ENCODE measurements around the gene LRRC37A. TPM values are rescaled to one million over a fixed set of nuclear protein-coding genes. Genes with fewer than 3 reads are reported as not detected.
"Not testable (repeated sequence)": the region's sequence is repeated elsewhere in the genome, so short reads cannot be mapped to it uniquely, and the experiment has no call there.

LRRC37A gene
- 2.1 and 2.9 TPM in 2 replicates for total RNA-seq

DNA sequence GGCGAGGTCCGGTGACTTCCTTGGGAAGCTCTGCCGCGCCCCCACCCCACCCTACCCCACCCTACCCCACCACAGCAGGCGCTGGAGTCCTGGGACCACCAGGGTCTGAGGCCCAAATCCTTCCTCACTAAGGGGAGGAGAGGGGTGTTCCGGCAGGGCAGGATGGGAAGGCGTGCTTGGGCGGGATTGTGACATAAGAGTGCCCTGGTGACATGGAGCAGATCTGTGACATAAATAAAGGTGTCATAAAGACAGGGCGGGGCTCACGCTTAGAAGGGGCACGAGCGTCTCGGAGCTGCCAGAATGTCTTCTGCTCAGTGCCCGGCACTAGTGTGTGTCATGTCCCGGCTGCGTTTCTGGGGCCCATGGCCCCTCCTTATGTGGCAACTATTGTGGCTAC lies at the start of gene LRRC37A:
Gene LRRC37A, plus strand, starts transcription at position 301 of the 400 bp plus-strand sequence. Its CDS starts 3 bp downstream, at position 304.
- intact Hi-C loops (cut with micrococcal nuclease); H3K27me3 Mint-ChIP-seq (ENCODE audit: low read depth); H3K27ac Mint-ChIP-seq; H3K36me3 Mint-ChIP-seq (ENCODE audit: low read depth); H3K9me3 Mint-ChIP-seq; H3K4me3 Mint-ChIP-seq (ENCODE audit: low read depth); DNase-seq (ENCODE audit: low spot score): not testable (repeated sequence)
- H3K4me1 Mint-ChIP-seq (ENCODE audit: low read depth): peaks cover 11% of the 10 kb centered on the region

DNA sequence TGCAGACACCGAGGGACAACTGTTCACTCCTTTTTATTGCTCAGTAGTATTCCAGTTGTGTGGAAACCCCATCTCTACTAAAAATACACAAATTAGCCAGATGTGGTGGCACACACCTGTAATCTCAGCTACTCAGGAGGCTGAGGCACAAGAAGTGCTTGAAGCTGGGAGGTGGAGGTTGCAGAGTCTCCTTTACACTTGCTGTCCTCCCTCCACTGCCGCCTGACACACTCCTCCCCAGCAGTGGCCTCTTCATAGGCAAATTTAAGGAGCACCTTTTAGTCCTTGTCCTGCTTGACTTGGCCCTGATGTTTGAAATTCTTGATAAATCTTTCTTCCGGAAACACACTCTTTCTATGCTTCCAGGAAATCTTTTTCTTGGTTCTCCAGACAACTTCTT lies 45.8 kb upstream of the LRRC37A start:
- H3K4me3 Mint-ChIP-seq (ENCODE audit: low read depth); H3K36me3 Mint-ChIP-seq (ENCODE audit: low read depth); H3K27ac Mint-ChIP-seq; H3K4me1 Mint-ChIP-seq (ENCODE audit: low read depth); DNase-seq (ENCODE audit: low spot score); H3K9me3 Mint-ChIP-seq; intact Hi-C loops (cut with micrococcal nuclease): not testable (repeated sequence)
- peaks cover 13% of the 10 kb centered on the region for H3K27me3 Mint-ChIP-seq (ENCODE audit: low read depth)

DNA sequence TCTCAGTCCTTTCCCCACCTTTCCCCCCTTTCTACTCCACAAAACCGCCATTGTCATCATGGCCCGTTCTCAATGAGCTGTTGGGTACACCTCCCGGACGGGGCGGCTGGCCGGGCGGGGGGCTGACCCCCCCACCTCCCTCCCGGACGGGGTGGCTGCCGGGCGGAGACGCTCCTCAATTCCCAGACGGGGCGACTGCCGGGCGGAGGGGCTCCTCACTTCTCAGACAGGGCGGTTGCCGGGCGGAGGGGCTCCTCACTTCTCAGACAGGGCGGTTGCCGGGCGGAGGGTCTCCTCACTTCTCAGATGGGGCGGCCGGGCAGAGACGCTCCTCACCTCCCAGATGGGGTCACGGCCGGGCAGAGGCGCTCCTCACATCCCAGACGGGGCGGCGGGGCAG lies 42.1 kb upstream of the LRRC37A start:
- H3K4me3 Mint-ChIP-seq (ENCODE audit: low read depth); H3K36me3 Mint-ChIP-seq (ENCODE audit: low read depth); H3K9me3 Mint-ChIP-seq; intact Hi-C loops (cut with micrococcal nuclease); H3K4me1 Mint-ChIP-seq (ENCODE audit: low read depth); DNase-seq (ENCODE audit: low spot score); H3K27ac Mint-ChIP-seq: not testable (repeated sequence)
- peaks cover 11% of the 10 kb centered on the region for H3K27me3 Mint-ChIP-seq (ENCODE audit: low read depth)

DNA sequence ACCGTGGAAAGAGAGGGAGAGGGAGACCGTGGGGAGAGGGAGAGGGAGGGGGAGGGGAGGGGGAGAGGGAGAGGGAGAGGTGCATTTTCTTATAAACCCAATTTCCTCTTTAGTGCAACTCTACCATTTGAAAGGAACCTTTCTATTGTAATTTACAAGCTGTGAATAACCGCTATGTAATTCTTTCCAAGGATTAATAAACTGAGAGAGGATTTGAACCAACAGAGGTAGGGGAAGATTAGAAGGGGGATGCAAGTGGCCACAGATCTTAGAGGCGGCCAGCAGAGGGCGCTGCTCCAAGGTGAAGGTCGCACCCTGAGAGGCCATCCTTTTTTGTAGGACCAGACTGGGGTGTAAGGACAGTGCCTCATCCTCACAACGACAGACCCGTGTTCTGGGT lies 41.2 kb upstream of the LRRC37A start:
- intact Hi-C loops (cut with micrococcal nuclease); H3K9me3 Mint-ChIP-seq; H3K4me1 Mint-ChIP-seq (ENCODE audit: low read depth); H3K36me3 Mint-ChIP-seq (ENCODE audit: low read depth); H3K27ac Mint-ChIP-seq; H3K4me3 Mint-ChIP-seq (ENCODE audit: low read depth): not testable (repeated sequence)
- DNase-seq (ENCODE audit: low spot score): peak; percentile 66
- H3K27me3 Mint-ChIP-seq (ENCODE audit: low read depth): peaks cover 15% of the 10 kb centered on the region

DNA sequence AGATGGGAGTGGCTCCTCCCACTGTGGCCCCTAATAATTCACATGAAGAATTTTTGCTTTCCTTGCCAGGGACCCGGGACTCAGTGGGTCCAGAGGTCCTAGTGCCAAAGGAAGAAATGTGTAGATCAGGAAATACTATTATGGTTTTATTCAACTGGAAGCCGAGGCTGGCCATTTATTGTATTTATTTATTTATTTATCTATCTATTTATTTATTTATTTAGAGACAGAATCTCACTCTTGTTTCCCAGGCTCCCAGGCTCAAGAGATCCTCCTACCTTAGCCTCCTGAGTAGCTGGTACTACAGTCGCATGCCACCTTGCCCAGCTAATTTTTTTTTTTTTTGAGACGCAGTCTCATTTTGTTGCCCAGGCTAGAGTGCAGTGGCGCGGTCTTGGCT lies 40.7 kb upstream of the LRRC37A start:
- intact Hi-C loops (cut with micrococcal nuclease); H3K4me3 Mint-ChIP-seq (ENCODE audit: low read depth); H3K27ac Mint-ChIP-seq; H3K36me3 Mint-ChIP-seq (ENCODE audit: low read depth); H3K4me1 Mint-ChIP-seq (ENCODE audit: low read depth); DNase-seq (ENCODE audit: low spot score); H3K9me3 Mint-ChIP-seq: not testable (repeated sequence)
- peaks cover 14% of the 10 kb centered on the region for H3K27me3 Mint-ChIP-seq (ENCODE audit: low read depth)

DNA sequence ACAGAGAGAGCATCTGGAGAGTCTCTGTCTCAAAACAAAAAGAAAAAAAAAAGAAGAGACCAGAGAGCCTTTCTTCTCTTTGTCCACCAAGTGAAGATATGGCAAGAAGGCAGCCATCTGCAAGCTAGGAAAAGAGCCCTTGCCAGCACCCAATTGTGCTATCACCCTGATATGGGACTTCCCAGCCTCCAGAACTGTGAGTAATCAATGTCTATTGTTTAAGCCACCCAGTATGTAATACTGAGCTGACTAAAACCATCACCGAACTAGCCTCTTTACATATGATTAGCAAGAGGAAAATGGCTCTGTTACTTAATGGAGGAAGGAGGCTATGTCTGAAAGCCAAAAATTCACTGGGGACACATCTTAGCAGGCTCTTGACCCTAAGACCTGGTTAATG lies 38.6 kb upstream of the LRRC37A start:
- DNase-seq (ENCODE audit: low spot score); intact Hi-C loops (cut with micrococcal nuclease); H3K36me3 Mint-ChIP-seq (ENCODE audit: low read depth); H3K4me3 Mint-ChIP-seq (ENCODE audit: low read depth); H3K27ac Mint-ChIP-seq; H3K4me1 Mint-ChIP-seq (ENCODE audit: low read depth); H3K9me3 Mint-ChIP-seq: not testable (repeated sequence)
- peaks cover 11% of the 10 kb centered on the region for H3K27me3 Mint-ChIP-seq (ENCODE audit: low read depth)

DNA sequence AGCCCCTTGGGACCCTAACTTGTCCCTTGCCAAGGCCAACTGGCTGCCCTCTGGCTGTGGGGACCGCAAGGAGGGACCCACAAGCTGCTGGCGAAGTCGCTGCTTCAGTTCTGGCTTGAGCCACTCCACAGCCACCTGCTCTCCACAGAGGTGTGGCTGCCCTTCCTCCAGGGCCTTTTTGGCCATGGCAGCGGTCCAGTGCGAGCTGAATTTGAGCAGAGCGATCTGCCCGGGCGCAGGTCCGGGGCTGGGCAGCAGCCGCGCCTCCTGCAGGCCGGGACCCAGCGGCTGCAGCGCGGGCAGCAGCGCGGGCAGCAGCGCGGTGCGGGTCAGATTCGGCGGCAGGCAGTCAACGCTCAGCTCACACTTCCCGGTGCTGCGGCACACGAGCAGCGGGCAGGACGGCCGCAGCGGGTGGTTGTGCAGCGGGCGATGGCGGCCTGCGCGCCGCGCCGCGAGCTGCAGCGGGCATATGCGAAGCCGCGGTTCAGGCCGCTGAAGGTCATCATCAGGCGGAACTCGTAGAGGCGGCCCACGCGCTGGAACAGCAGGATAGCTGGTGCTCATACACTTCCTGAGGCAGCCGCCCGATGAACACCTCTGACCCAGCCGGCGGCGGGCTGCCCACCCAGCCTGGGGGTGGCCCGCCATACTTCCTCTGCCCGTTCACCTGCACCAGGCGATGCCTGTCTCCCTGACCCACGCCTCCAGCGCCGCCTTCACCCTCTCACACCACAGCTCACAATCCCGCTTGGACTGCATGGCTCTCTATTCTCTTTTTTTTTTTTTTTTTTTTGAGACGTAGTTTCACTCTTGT lies 34.9 kb upstream of the LRRC37A start:
- peaks cover 18% of the 10 kb centered on the region for H3K4me1 Mint-ChIP-seq (ENCODE audit: low read depth)
- peaks cover 11% of the 10 kb centered on the region for H3K27me3 Mint-ChIP-seq (ENCODE audit: low read depth)
- H3K36me3 Mint-ChIP-seq (ENCODE audit: low read depth); H3K27ac Mint-ChIP-seq; DNase-seq (ENCODE audit: low spot score); intact Hi-C loops (cut with micrococcal nuclease); H3K9me3 Mint-ChIP-seq: not testable (repeated sequence)
- peak overlapping the region; percentile 65 for H3K4me3 Mint-ChIP-seq (ENCODE audit: low read depth)

DNA sequence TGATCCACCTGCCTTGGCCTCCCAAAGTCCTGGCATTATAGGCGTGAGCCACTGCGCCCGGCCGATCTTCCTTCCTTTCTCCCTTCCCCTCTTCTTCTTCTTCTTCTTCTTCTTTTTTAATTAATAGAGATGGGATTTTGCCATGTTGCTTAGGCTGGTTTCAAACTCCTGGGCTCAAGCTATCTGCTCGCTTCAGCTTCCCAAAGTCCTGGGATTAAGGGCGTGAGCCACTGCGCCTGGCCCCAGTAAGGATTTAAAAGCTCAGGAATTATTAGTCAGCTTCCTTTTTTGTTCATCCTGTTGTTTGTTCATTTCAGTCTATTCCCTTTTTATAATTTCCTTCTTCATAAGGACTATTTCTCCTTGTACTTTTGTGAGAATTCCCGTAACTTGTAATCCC lies 32.7 kb upstream of the LRRC37A start:
- DNase-seq (ENCODE audit: low spot score): no peak
- Mint-ChIP-seq H3K27me3 (ENCODE audit: low read depth) (peaks cover 11% of the 10 kb centered on the region), H3K27ac (no peak overlapping the region), H3K4me1 (ENCODE audit: low read depth) (peaks cover 32% of the 10 kb centered on the region), H3K9me3 (no peaks in the 10 kb centered on the region), H3K4me3 (ENCODE audit: low read depth) (no peak overlapping the region), H3K36me3 (ENCODE audit: low read depth) (no peaks in the 10 kb centered on the region)
- intact Hi-C loops (cut with micrococcal nuclease): no loop called here

DNA sequence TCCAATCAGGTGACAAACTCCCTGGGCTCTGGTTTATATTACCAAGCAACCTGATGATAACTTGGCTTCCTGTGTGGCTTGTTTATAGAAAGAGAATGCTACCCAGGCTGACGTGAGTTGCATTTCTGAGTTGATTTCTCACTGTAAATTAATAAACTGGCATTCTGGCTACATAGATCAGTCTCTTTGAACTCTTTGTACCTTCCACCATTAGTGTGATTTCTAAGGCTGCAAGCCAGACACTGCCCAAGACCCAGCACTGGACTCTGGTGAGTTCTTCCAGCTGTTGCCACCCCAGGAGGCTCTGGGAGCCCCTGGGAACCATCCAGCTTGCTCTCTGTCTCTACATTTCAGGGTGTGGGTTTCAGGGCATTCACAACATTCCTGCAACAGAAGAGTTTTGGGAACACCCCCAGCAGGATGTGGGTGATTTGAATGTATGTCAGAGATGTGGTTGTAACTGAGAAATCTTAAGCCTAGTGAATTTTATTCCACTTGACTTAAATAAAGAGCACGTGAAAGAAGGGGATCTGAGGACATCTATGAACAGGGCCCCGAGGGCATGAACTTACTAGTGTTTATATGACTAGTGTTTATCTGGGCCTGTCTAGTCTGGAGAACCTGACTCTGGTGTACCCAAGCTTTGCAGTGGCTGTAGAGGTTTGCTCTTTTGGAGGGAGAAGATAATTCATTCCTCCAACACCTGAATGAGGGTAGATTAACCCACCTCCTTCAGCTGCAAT lies 30.3 kb upstream of the LRRC37A start:
- peaks cover 23% of the 10 kb centered on the region for H3K27me3 Mint-ChIP-seq (ENCODE audit: low read depth)
- peaks cover 43% of the 10 kb centered on the region for H3K4me1 Mint-ChIP-seq (ENCODE audit: low read depth)
- H3K4me3 Mint-ChIP-seq (ENCODE audit: low read depth): no peak overlapping the region
- intact Hi-C loops (cut with micrococcal nuclease): loop anchor here (5.0 kb wide), 1 partner anchor 72 kb away; the partner anchor contains the start of gene KANSL1
- no peaks in the 10 kb centered on the region for H3K9me3 Mint-ChIP-seq
- H3K27ac Mint-ChIP-seq: peak overlapping the region; percentile 67
- no peaks in the 10 kb centered on the region for H3K36me3 Mint-ChIP-seq (ENCODE audit: low read depth)
- DNase-seq (ENCODE audit: low spot score): no peak

DNA sequence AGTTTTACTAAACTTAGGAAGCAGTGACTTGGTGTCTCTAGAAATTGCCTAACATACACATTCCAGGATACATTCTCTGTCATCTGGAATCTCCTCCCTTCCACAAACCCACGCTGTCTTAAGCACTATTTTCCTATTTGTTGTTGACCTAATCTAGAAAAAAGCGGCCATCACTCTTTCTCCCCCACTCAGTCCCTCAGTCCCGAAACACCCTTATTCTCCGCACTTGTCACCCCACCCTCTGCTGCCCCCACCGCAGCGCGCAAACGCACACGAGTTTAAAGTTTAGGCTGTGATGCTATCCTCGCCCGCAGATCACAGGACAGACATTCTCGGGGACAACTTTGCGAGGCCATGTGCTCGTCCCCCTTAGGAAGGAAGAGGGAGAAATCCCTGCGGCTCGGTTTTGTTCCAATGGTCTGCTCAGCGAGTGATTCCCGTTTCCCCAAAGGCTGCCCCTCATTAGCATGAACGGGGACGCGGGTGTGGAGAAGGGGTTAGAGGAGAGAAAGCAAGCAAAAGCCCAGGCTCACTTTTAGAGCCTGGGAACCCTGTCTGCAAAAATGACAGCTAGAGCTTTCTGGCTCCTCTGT lies 28.8 kb upstream of the LRRC37A start:
- not testable (repeated sequence) for H3K36me3 Mint-ChIP-seq (ENCODE audit: low read depth); DNase-seq (ENCODE audit: low spot score); H3K9me3 Mint-ChIP-seq
- H3K4me1 Mint-ChIP-seq (ENCODE audit: low read depth): peaks cover 37% of the 10 kb centered on the region
- peak overlapping the region; percentile 61 for H3K27ac Mint-ChIP-seq
- peaks cover 31% of the 10 kb centered on the region for H3K27me3 Mint-ChIP-seq (ENCODE audit: low read depth)
- intact Hi-C loops (cut with micrococcal nuclease): loop anchor here (5.0 kb wide), 1 partner anchor 74 kb away; the partner anchor contains the start of gene KANSL1
- H3K4me3 Mint-ChIP-seq (ENCODE audit: low read depth): peak overlapping the region; percentile 75

DNA sequence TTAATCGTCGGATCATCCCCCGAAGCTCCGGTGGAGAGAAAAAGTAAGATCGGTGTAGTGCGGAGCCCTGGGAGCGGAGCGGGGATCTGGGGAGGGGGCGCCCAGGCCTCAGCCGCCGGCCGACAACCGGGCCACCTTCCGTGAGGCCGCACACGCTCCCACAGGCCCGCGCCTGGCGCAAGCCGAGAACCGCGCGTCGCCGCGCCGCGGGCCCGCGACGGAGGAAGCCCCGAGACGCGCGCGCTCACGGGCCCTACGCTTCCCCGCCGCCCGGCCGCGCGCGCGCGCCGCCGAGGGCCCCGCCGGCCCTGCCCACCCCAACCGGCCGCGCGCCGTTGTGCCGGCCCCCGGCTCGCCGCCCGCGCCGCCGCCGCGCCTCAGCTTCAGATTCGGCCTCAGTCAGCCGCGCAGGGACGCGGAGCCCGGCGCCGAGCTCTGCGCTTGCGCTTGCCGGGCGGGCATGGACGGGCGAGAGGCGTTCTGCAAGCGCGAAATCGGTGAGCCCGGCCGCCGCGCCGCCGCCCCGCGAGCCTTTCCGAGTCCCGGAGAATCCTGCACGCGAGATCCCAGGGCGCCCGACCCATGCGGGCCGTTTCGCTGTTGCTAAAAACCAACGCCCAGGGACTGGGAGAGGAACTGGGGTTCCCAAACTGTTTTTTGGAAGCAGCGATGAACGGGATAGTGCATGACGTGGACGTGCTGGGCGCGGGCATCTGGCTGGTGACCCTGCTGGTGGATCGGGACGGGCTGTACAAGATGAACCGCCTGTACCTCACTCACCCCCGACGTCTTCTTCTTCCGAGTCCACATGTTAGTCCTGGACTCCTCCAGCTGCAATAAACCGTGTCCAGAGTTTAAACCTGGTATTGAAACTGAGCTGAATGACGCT lies 28.0 kb upstream of the LRRC37A start:
- H3K9me3 Mint-ChIP-seq: no peaks in the 10 kb centered on the region
- H3K4me3 Mint-ChIP-seq (ENCODE audit: low read depth): peak overlapping the region; percentile 82
- H3K4me1 Mint-ChIP-seq (ENCODE audit: low read depth): peaks cover 37% of the 10 kb centered on the region
- H3K27me3 Mint-ChIP-seq (ENCODE audit: low read depth): peaks cover 37% of the 10 kb centered on the region
- intact Hi-C loops (cut with micrococcal nuclease): loop anchor here (5.0 kb wide), 1 partner anchor 75 kb away; the partner anchor contains the start of gene KANSL1
- peak; percentile 84 for DNase-seq (ENCODE audit: low spot score)
- no peaks in the 10 kb centered on the region for H3K36me3 Mint-ChIP-seq (ENCODE audit: low read depth)
- H3K27ac Mint-ChIP-seq: peak overlapping the region; percentile 61

DNA sequence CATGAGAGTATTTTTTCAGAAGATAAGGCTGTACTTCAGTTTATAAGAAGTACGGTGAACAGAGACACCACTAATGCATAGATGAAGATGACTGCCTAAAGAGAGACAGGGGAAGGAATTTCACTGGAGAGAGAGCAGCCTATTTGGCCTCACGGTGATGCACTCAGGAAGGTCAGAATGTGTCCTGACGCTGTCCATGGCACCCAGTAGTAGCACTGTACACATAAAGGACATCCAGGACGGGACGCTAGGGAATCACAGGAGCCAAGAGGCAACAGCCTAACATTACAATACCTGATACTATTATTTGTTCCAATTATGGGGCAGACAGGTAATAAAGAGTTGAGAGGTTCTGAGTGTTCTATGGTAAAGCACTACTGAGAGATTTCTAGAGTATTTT lies 24.9 kb upstream of the LRRC37A start:
- no peaks in the 10 kb centered on the region for H3K36me3 Mint-ChIP-seq (ENCODE audit: low read depth)
- no peak for DNase-seq (ENCODE audit: low spot score)
- peaks cover 58% of the 10 kb centered on the region for H3K27me3 Mint-ChIP-seq (ENCODE audit: low read depth)
- H3K4me3 Mint-ChIP-seq (ENCODE audit: low read depth): no peak overlapping the region
- H3K27ac Mint-ChIP-seq: no peak overlapping the region
- H3K4me1 Mint-ChIP-seq (ENCODE audit: low read depth): peaks cover 26% of the 10 kb centered on the region
- intact Hi-C loops (cut with micrococcal nuclease): no loop called here
- no peaks in the 10 kb centered on the region for H3K9me3 Mint-ChIP-seq
